GM18951 (cell line): ENCODE results near the gene BRMS1.

Experiments
- POLR2A ChIP-seq: IDR thresholded peaks from 4 replicates; pipeline ENCODE4 v1.6.1; 2011; ENCODE audit warnings: mild to moderate bottlenecking; ENCODE audit not compliant: insufficient read length, insufficient read depth; ENCODE audit errors: extremely low read depth
- in situ Hi-C: fragments of 300-500 bp; cut with MboI; formaldehyde crosslinking; loops from one replicate; pipeline ENCODE4 v1.12.0; 2022; ENCODE audit warnings: low sequenced_read_pairs, mixed read lengths, inconsistent platforms; ENCODE audit not compliant: unreplicated experiment

The BRMS1 gene

DNA sequence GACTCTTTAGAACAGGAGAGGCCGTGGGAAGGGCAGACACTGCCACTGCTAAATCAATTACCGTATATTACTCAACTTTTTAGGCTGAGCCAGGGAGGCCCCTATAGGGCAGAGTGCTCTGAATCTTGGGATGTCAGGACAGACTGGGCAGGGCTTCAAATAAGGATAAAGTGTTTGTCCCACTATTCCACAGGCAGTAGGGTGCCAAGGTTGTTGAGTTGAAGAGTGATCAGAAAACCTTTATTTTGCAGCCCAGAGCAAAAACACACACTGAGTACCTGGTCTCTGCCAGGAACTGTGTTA is 4.1 kb upstream of the BRMS1 start:
- no peak for TF ChIP-seq POLR2A
- in situ Hi-C loops = no loop called here

- in situ Hi-C loops = no loop called here
- TF ChIP-seq POLR2A = peak; percentile 65
These were observed 2.7 kb upstream of the BRMS1 start, which contains the start of gene B4GAT1 for GRCh38 chr11:66347425-66348276. Gene B4GAT1 (minus strand): TSS chr11:66347629. CDS start chr11:66347545, 84 bp downstream.

GRCh38 chr11:66346476-66347424 is 1.8 kb upstream of the BRMS1 start:
- in situ Hi-C loops = no loop called here
- TF ChIP-seq POLR2A = no peak

DNA sequence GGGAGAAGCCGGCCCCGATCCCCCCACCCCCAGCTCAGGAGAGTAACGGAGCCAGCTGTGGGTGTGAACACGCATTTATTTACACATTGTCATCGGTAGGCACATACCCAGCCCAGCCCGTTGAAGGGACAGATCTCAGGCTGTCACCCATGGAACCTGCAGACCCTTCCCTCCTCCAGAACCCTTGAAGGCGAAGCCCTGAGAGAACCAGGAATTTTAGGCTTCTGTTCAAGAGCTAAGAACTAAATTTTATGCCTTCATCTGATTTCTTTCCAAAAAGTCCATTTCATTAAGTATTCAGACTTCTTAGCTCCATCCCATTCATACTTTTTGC is 379 bp upstream of the BRMS1 start:
- TF ChIP-seq POLR2A = no peak
- in situ Hi-C loops = no loop called here

- in situ Hi-C loops = no loop called here
- TF ChIP-seq POLR2A = no peak
These were observed 1.7 kb downstream of the BRMS1 start for GRCh38 chr11:66343176-66343575.

- no peak for TF ChIP-seq POLR2A
These were observed 3.3 kb downstream of the BRMS1 start for GRCh38 chr11:66341502-66342126.

DNA sequence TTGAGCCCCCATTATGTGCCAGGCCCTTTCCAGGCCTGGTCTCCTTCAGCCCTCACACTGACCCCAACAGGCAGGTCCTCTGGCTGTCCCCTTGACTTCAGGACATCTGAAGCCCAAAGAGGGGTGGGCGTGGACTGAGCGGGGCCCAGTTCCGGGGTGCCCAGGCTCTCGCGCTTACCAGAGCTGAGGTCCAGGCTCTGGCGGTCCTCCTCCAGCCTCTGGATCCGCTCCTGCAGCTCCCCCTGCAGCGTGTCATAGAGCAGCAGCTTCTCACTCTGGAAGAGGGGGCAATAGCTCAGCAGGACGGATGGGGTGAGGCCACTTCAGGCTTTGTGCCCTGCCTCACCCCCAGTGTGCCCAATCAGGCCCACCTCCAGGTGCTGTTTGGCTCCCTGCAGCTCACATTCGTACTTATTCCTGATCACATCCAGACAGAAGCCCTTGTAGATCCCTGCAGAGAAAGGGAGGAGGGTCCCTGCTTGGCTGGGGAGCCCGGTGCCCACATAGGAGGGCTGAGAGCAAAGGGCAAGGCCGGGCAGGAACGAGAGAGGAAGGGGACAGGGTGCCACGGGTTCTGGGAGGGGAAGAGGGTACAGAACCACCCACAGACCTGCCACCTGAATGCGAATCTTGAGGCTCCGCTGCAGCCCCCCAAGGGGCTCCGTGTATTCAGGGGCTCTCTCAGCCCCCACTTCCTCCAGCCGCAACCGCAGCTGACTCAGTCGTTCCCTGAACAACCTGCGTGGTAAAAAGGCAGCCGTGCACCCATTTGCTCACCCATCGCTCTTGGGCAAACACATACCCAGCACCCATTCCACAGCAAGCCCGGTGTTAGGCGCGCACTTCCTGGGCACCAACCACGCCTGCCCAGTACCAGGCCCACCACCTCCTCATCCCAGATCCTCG is 4.1 kb downstream of the BRMS1 start:
- TF ChIP-seq POLR2A = no peak
- in situ Hi-C loops = no loop called here

More at GRCh38 chr11:66341502-66342126, 3.3 kb downstream of the BRMS1 start:
- in situ Hi-C loops = no loop called here

DNA sequence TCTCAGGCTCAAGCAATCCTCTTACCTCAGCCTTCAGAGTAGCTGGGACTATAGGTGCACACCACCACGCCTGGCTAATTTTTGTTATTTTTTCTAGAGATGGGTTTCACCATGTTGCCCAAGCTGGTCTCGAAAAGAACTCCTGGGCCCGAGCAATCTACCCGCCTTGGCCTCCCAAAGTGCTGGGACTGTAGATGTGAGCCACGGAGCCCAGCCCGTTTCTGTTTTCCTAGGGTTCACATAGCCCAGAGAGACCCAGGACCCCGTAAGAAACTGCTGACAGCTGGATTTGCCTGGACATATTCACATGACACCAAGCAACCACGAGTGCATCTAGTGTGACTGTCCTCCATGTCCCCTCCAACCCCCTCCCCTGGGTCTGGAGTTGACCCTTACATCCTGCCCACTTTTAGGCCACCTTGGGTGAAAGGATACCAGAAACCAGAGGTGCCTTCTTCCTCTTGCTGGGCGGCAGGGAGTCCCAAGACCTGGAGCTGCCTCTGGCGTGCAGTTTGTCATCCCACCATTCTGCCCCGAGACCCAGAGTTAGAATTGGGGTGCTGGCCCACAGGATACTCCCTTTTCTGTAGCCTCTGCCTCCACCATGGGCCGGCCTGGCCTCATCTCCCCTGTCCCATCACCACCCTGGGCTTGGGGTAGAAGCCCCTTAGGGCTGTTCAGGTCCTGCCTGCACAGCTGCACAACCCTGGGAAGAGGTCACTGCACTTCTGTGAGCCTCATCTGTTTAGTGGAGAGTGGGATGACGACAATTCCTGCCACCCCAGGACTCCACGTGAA is 5.0 kb downstream of the BRMS1 start:
- no peak for TF ChIP-seq POLR2A
- in situ Hi-C loops = no loop called here

- no peak for TF ChIP-seq POLR2A
- in situ Hi-C loops = no loop called here
These were observed 5.7 kb downstream of the BRMS1 start for GRCh38 chr11:66339162-66339675.

DNA sequence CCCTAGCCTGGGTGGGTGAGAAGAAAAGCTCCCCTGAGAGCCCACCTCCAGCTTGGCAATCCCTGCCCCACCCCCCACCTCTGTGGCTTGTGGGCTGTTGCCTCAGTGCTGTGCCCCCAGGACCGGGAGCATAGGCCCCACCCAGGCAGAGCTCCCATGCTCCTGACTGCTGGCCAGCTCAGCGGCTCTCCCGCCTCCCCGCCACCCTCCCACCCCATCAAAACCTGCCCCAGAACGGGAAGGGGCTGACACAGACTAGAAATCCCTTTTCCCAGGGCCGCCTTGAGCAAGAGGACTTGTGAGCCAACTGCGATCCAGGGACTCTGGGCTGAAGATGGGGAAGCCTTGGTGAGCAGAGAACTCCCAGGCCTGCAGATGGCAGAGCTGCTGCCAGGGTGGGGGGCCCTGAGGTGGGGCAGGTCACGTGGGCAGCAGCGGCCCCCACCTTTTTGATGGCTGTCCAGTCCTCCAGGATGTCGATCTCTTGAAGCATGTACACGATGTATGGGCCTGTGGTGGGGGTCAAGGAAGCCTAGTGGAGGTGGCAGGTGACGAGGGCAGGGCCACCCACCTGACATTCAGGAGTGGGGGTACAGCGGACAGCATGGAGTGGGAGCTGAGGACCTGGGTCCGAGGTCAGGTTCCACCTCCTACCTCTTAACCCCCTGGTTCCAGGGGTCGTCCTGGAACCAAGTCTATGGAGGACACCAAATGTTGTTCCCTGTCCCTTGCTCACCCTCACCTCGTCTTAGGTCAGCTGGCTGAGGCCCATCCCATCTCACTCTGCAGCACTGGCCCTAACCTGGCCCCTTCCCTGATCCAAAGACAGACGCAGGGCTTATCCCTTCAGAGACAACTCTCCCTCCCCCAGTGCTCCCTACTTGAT is 6.4 kb downstream of the BRMS1 start:
- in situ Hi-C loops = no loop called here
- TF ChIP-seq POLR2A = no peak
